HG02870 (cell line): Measurements from ENCODE around the gene RAP1GAP2.
"Not testable (repeated sequence)": the region's sequence is repeated elsewhere in the genome, so short reads cannot be mapped to it uniquely, and the experiment has no call there.

Experiments used
- ATAC-seq: cut with Tn5 transposase; IDR thresholded peaks from one replicate; pipeline ENCODE4 v1.9.1; 2021; ENCODE audit warnings: mild to moderate bottlenecking, moderate library complexity; ENCODE audit not compliant: unreplicated experiment

Gene RAP1GAP2

DNA sequence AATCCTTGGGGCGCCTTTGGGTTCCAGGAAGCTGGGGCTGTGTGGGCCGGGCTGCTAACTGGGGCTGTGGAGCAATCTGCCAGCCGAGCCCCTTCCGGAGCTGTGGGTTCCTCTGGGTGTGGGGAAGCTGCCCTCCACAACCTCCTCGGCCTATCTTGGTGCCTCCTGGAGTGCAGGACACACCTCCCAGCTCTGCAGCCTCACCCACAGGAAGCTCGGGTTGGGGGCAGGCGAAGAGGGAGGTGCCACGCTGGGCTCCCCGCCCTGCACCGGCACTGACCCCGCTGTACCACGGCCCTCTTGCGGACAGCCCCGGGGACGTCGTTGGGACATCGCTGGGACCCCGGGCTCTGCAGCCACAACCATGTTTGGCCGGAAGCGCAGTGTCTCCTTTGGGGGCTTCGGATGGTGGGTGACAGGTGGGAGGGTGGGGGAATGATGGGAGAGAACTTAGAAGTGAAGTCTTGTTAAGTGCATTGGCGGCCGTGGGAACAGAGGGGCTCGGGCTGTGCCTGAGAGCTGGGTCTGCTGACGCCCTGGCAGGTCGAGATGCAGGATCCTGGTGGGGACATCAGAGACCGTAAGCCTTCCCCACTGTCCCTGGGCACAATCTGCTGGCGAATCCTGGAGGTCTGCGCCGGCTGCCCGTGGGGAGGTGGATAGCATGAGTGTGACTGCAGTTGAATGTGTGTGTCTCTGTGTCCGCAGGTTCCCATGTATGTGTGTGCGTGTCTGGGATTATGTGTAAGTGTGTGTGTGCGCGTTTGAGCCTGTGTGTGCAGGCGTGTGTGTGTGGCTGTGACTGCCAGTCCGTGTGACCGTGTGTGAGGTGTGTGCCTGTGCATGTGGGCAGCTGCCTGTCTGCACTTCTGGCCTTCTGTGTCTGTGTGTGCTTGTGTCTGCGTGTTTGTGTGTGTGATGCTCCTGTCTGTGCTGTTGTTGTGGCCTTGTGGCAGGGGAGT, at the start of gene RAP1GAP2:
TSS of gene RAP1GAP2 (plus strand) at position 275 of the 962 bp plus-strand sequence. CDS start at position 365, 90 bp downstream.
- no peak for ATAC-seq

DNA sequence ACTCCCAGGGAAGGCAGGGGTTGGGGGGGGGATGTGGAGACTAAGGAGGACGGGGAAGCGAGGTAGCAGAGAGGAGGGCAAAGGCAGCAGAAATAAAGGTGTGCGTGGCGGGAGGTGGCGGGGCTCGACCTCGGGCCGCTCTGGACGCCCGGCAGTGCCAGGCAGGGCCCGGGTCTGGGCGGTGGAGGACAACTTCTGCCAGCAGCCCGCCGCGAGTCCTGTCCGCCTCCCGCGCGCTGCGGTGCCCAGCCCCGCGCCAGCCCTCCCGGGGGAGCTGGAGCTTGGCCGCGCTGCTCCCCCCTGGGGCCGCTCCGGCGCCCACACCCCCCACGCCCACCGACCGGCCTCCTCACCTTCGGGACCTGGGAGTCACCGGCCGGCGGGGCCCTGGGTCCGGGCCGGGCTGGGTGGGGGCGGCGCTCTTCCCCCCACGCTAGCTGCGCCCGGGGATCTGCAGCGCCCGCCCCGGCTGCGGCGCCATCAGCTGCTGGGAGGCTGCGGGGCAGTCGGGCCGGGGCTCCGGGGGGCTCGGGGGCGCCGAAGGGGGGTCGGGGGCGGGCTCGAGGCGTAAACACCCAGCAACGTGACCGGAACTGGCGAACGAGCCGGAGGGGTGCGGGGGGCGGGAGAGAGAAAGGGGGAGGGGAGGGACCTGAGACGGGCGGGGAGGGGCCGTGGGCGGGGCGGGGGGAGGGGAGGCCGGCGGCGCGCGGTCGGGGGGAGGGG, 47.0 kb upstream of the RAP1GAP2 start, which contains the start of gene CCDC92B:
TSS of gene CCDC92B (minus strand) at position 595 of the 726 bp plus-strand sequence. CDS start 14,507 bp downstream, outside the sequence.
- ATAC-seq = no peak

GRCh38 chr17:2749784-2750181, 46.5 kb upstream of the RAP1GAP2 start:
- no peak for ATAC-seq

GRCh38 chr17:2750721-2751120, 45.5 kb upstream of the RAP1GAP2 start:
- no peak for ATAC-seq

- ATAC-seq = no peak
Observed at GRCh38 chr17:2751491-2751890, 44.7 kb upstream of the RAP1GAP2 start.

GRCh38 chr17:2755891-2756724, 40.1 kb upstream of the RAP1GAP2 start:
- ATAC-seq = no peak

DNA sequence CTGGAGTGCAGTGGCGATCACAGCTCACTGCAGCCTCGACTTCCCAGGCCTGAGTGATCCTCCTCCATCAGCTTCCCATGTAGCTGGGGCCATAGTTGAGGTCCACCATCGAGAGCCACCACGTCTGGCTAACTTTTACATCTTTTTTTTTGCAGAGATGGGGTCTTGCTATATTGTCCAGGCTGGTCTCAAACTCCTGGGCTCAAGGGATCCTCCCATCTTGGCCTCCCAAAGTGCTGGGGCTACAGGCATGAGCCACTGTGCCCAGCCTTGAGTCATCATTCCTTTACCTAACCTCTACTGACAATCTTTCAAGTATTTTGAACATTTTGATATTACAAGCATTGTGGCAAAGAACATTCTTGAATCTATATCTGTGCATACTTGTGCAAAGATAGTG, 37.4 kb upstream of the RAP1GAP2 start:
- ATAC-seq = no peak

- no peak for ATAC-seq
Observed at GRCh38 chr17:2770129-2770528, 26.1 kb upstream of the RAP1GAP2 start.

GRCh38 chr17:2775206-2775605, 21.0 kb upstream of the RAP1GAP2 start:
- no peak for ATAC-seq

DNA sequence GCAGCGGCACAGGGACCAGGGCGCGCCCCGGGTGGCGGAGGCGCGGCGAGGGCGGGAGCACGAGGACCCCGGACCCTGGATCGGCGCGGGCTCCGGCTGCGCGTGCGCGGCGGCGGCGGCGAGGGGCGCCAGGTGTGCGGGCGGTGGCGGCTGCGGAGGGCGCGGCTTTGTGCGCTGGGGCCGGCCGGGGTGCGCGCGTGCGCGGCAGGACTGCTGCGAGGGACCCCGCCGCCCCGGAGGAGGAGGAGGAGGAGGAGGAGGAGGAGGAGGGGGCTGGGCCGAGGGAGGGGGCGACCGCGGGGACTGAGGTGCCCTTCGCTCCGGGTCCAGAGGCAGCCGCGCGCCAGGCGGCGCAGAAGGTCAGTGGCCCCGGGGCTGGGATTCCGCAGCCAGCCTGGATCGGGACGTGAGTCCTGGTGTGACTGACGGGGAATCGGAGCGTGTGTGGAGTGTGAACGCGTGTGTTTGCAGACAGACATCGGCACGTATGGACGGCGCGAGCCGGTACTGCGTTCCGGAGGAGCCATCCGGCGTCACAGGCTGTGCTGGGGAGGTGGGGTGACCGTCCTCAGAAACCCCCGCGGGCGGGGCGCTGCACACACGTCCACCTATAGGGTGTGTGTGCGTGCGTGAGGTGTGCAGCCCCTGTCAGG, 19.5 kb upstream of the RAP1GAP2 start:
- no peak for ATAC-seq

- no peak for ATAC-seq
Observed at GRCh38 chr17:2777242-2777867, 18.9 kb upstream of the RAP1GAP2 start.

DNA sequence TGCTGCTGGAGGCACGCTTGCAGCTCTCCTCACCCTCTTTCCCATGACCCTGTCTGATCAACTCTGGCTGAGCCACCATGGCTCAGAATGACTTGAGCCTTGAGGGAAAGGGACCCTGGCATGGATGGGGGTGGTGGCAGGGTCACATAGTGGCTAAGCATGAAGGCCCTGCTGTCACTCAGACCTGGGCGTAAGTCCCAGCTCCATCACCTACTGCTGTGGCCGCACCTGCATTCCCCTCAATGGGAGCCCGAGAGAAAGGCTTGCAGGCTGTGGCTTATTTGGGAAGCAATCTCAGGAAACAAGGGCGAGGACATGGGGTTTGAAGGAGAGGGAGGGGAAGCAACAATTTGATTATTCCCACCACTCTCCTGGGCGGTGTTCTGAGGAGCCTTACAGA, 17.7 kb upstream of the RAP1GAP2 start:
- no peak for ATAC-seq

- ATAC-seq = no peak
Observed at GRCh38 chr17:2779545-2779944, 16.7 kb upstream of the RAP1GAP2 start.

DNA sequence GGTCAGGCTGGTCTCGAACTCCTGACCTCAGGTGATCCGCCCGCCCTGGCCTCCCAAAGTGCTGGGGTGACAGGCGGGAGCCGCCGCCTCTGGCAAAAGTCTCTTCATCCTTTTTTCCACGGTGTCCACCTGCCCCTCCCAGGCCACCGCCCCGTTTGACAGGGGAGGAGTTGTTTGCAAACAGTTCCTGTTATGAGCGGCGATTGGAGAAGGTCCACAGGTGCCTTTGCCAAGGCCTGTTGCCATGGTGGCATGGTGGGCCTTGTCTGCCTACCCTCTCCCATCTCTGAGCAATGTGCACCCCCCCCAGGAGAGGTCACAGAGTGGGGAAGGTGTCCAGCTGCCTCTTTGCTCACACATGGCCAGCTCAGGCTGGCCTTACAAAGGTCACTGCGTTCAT, 16.0 kb upstream of the RAP1GAP2 start:
- no peak for ATAC-seq

DNA sequence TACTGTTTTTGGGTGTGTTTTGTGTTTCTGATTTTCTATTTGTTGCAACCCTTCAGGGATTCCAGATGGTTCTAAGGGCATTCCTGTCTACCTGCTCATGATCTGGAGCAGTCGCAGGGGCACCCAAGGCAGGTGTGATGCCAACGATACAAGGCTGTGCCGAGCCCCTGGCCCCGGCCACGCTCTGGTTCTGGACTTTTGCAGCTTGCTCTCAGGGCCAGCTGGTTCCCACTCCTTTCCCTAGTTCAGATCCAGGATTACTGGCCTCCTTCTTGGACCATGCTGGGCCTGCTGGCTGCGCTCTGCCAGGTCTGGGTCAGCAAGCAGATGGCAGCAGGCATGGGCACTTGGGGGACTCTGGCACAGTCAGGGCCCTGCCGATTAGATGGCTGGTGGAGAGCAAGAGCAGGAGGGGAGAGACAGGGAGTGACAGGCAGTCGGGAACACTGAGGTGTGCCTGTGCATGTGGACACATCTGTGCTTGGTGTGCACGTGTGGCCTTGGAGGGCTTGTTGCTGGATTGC, 15.2 kb upstream of the RAP1GAP2 start:
- no peak for ATAC-seq

- ATAC-seq = not testable (repeated sequence)
Observed at GRCh38 chr17:2781598-2781997, 14.6 kb upstream of the RAP1GAP2 start.

- no peak for ATAC-seq
Observed at GRCh38 chr17:2782055-2782454, 14.2 kb upstream of the RAP1GAP2 start.

GRCh38 chr17:2783310-2784030, 12.8 kb upstream of the RAP1GAP2 start:
- ATAC-seq = no peak

DNA sequence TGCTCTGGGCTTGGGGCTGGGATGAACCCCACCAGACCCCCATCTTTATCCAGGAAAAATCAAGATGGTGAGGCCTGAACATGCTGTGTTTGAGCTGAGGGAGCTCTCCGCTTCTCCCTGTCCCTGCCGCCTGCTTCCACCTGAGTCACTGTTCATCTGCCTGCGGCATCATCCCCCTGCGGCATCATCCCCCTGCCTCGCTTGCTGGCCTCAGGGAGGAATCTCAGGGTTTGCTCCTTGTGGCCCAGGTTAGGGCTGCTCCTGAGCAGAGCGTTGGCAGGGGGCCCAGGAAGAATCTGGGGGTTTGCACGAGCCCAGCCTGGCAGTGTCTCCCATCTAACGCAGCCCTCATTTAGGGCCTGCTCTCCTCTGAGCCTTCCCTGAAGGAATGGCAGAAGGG, 11.4 kb upstream of the RAP1GAP2 start:
- no peak for ATAC-seq
